Measurements from ENCODE around the gene ACRBP.
"Not testable (repeated sequence)": the region's sequence is repeated elsewhere in the genome, so short reads cannot be mapped to it uniquely, and the experiment has no call there.

Gene ACRBP

DNA sequence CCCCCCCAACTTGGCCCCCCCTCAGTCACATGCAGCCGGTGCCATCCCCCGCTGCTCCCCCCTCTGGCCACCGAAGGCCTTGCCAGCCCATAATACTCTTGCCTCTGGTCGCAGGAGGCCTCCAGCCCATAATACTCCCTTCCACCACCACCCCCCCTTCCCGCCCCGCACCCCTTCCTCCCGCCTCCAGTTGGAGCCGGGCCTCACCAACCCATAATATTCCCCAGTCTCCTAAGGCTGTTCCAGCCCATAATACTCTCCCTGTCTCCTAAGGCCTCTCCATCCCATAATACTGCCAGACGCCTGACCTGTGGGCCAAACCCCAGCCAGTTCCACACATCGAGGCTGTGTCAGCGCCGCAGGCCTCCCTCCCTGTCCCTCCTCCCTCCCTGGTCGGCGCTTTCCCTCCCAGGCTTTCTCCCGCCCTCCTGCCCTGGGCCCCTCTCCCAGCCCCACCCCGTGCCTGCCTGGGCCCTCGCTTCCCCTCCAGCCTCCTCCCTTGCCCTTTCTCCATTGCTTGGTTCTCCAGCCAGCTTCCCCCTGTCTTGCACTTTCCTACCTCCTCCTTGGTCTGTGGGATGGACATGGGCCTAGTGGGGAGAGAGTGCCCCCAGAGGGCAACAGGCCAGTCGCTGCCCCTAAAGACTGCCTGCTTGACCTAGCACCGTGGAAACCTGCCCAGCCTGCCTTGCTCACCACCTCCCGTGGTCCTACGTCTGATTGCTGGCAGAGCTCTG is 33.3 kb downstream of the ACRBP start:
- peak; percentile 97 for DNase-seq

- peak; percentile 86 for DNase-seq
Measured at GRCh38 chr12:6613015-6613775, 34.0 kb downstream of the ACRBP start.

DNA sequence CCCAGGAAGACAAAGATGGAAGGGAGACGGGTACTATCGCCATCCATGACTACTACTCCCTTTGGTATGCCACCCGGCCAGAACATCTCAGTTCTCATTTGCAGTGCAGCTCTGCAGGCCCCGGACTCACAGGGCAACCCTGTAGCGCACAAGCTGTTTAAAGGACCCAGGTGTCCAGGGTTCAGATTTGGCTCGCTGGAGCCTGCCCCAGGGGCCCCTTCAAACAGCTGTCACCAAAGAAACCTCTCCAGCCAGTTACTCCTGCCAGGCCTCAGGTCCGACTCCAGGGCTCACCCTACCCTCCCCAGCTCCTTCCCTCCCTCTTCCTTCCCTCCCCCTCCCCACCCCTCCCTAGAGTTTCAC is 34.6 kb downstream of the ACRBP start:
- no peak for DNase-seq

DNA sequence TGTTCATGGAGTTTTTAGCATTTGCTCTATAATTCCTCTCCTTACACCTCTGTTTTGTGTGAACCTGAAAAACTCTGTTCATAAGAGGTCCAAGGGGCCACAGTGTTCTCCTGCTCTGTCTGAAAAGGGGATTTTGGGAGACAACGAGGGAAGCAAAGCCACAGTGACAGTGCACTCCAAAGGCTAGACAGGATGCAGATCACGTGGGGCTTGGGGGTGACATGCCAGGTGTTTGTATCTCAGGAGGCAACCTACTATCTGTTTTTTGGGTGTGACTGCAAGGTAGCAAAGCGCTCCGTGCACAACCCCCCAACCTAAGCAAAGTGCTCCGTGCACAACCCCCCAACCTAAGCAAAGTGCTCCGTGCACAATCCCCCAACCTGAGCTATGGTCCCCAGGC is 35.0 kb downstream of the ACRBP start:
- DNase-seq: no peak

GRCh38 chr12:6608592-6609281 is 38.5 kb downstream of the ACRBP start:
- no peak for DNase-seq

DNA sequence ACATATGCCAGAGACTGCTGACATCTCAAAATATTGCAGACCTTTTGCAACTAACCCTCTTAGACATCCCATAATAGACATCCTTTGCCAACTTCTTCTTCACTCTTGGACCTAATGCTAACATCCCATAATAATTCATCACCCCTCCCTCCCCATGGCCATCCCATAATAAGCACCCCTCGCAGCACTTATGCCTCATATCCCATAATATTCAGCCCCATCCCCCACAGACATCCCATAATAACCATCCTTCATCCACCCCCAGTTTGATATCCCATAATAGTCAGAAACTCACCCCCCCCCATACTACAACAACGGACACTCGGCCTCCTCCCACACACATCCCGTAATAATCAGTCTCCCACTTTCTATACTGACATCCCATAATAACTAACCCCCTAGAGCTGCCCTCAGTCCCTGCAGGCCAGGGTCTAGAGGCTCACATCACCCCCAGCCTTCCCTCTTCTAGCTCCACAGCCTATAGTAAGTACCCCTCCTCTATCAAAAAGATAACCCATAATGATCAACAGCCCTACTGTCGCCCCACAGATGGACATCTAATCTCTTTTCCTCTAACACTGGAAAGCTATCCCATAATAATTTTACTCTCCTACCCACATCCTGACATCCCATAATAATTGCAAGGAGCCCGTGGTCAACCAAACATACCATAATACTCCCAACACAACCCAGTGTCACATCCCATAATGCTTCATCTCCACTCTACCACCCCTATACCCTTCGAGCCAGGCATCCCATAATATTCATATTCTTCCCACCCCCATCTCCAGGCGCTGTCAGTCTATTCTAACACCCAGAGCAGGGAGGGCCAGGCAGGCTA is 39.3 kb downstream of the ACRBP start:
- DNase-seq: peak; percentile 91

GRCh38 chr12:6606331-6607131 is 40.7 kb downstream of the ACRBP start:
- DNase-seq: peak; percentile 38

DNA sequence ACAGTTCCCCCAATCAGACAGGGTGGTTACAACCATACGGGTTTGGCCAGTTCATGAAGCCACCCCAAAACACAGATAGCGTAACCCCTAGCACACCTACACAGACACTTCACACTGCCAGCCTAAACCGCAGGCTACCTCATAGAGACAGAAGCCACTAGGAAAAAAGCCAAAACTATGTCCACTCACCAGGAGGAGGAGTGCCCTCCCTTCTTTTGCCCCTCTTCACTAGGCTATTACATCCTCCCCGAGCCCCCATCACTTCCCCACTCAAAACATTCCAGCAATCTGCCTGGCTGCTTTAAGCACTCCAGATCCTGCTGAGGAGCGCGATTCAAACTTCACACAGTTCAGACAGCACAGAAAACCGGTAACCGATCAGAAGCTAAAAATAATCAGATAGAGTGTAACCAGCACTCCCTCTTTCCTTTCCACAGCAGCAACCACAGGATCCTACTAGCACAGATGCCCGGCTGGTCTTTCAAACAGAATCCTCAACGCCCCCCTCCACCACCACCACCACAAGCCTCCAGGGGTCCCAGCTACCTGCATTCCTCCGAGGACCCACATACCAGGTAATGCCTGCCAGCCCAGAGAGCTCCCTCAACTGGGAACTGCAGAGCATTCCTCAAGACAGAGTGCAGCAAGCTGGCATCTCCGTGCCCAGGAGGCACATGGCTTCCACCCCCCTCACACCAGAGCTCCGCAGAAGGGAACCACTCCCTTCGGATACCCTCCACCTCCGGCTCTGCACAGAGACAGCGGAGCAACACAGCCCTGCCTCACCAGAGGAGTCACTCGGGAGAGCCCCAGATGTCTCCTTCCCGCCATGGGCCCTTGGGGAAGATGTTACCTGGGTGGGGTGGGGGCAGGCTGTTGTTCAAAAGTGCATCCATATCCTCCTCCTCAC is 41.6 kb downstream of the ACRBP start:
- DNase-seq: no peak

DNA sequence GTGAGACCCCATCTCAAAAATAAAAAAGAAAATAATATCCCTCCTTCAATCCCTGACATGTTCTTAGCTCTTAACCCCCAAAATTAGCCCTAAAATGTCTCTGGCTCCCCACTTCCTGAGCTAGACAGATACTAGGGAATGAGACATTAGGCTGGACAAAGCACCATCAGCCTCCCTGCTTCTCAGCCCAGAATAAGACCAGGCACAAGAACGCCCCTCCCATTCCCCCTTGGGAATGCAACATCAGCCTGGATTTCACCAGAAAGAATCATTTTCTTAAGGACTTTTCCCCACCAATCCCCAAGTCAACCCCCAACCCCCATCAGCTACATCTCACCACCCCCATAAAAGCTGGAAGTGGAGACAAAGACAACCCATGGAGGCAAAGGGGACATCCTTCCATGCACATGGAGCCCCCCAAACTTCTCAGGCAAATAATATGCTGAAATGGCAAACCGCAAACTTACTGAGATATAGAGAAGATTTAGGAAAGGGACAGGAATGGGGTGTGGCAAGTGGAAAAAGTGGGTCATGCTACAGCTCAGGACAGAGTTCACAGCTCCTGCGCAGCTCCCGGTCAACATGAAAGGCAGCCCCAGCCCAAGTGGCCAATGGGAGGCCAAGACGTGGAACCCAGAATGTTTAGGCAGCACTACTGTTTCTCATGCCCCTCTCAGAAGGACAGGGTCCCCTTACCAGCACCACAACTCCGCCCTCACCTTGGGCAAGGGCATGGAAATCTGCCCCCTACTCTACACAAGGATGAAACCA is 42.8 kb downstream of the ACRBP start:
- no peak for DNase-seq

DNA sequence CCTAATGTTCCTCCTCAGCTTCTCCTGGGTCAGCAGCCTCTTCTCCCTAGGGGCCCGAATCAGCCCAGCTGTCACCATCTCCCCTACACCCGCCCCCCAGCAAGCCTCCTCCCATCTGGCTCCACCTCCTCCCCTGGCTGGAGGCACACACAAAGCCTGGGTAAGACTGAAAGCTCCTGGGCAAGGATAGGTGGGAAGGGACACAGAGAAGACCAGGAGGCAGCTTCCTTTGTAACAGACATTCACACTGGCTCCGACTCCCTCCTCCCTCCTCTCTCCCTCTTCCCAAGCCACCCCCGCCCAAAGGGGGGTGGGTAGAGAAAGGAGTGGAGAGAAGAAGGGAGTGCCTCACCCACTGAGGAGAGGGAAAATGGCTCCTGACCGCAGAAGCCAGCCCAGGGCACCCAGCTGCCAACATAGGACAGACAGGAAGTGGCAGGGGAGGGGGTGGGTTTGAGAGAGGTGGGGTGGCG is 44.1 kb downstream of the ACRBP start:
- no peak for DNase-seq

DNA sequence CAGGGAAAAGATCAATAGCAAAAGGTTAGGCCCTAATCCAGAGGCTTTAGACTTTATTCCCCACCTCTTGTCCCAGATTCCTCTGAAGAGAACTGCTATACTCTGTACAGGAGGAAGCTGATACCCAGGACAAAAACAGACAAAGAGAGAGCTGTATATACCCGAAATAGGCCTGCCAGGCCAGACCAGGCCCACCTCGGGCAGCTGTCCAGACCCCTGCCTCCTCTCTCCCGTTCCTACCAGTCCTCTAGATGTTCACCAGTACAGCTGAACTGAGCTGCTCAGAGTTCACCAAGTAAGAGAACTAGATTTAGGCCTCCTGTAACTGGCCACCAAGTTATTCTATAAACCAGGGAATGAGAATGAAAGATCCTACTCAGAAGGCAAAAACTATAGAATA is 44.7 kb downstream of the ACRBP start:
- no peak for DNase-seq

DNA sequence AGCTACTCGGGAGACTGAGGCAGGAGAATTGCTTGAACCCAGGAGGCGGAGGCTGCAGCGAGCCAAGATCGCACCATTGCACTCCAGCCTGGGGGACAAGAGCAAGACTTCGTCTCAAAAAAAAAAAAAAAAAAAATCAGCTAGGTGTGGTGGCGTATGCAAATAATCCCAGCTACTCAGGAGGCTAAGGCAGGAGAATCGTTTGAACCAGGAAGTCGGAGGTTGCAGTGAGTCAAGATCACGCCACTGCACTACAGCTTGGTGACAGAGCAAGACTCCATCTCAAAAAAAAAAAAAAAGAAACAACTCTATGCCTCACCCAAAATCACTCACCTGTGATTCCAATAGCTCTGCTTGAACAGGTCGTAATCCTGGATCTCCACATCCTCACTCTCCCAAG is 51.6 kb downstream of the ACRBP start:
- DNase-seq: not testable (repeated sequence)

- DNase-seq: no peak
Measured at GRCh38 chr12:6592087-6592486, 55.1 kb downstream of the ACRBP start.

All from NCI-H774 (cell line).